Astrocyte (in vitro differentiated cells and primary cell): Measurements from ENCODE around the gene FOXD4L1. TPM values are rescaled to one million over a fixed set of nuclear protein-coding genes. Genes with fewer than 3 reads are reported as not detected.
"Not testable (repeated sequence)": the region's sequence is repeated elsewhere in the genome, so short reads cannot be mapped to it uniquely, and the experiment has no call there.

Source experiments
- DNase-seq: peaks from one replicate; pipeline ENCODE4 v3.0.0-alpha.2; 2010; ENCODE audit warnings: low read depth
- FAIRE-seq: peaks from 2 replicates; lab custom pipeline; 2011; peaks lifted over from hg19 to GRCh38; lab: Jason Lieb, UNC
- H2AFZ ChIP-seq: 2 replicates; pipeline ENCODE4 v1.6.0; 2012; ENCODE audit warnings: low read depth, low read length, inconsistent platforms
- H3K27ac ChIP-seq: 2 replicates; pipeline ENCODE4 v1.5.1; 2011; ENCODE audit warnings: low read depth, low read length, inconsistent platforms
- H3K27me3 ChIP-seq: 2 replicates; pipeline ENCODE4 v1.6.0; 2011; ENCODE audit warnings: low read length, inconsistent platforms; ENCODE audit not compliant: insufficient read depth
- H3K36me3 ChIP-seq: 2 replicates; pipeline ENCODE4 v1.5.1; 2011; ENCODE audit warnings: low read length, inconsistent platforms; ENCODE audit not compliant: insufficient read depth
- H3K4me1 ChIP-seq: 2 replicates; pipeline ENCODE4 v1.5.1; 2011; ENCODE audit warnings: low read length, inconsistent platforms; ENCODE audit not compliant: insufficient read depth
- H3K4me2 ChIP-seq: 2 replicates; pipeline ENCODE4 v1.6.0; 2012; ENCODE audit warnings: low read length, inconsistent platforms
- H3K4me3 ChIP-seq: 2 replicates; pipeline ENCODE4 v1.5.1; 2011; ENCODE audit warnings: low read depth, mild to moderate bottlenecking, low read length, inconsistent platforms; ENCODE audit not compliant: insufficient read depth
- H3K79me2 ChIP-seq: 2 replicates; pipeline ENCODE4 v1.6.0; 2012; ENCODE audit warnings: mild to moderate bottlenecking, low read length, inconsistent platforms; ENCODE audit not compliant: insufficient read depth
- H3K9ac ChIP-seq: 2 replicates; pipeline ENCODE4 v1.6.0; 2012; ENCODE audit warnings: mild to moderate bottlenecking, low read length, inconsistent platforms
- H3K9me3 ChIP-seq: 2 replicates; pipeline ENCODE4 v1.5.1; 2012; ENCODE audit warnings: low read depth, mild to moderate bottlenecking, low read length, inconsistent platforms; ENCODE audit not compliant: insufficient read depth
- H4K20me1 ChIP-seq: 2 replicates; pipeline ENCODE4 v1.6.0; 2012; ENCODE audit warnings: low read length, inconsistent platforms; ENCODE audit not compliant: insufficient read depth
- H3K27ac Mint-ChIP-seq: one replicate; pipeline ENCODE4 v1.8.0; 2021; ENCODE audit warnings: mild to moderate bottlenecking, mixed read lengths; ENCODE audit not compliant: unreplicated experiment
- H3K27me3 Mint-ChIP-seq: one replicate; pipeline ENCODE4 v1.8.0; 2021; ENCODE audit warnings: low read depth, mixed read lengths; ENCODE audit not compliant: unreplicated experiment
- H3K36me3 Mint-ChIP-seq: one replicate; pipeline ENCODE4 v1.8.0; 2021; ENCODE audit warnings: low read depth, mixed read lengths; ENCODE audit not compliant: unreplicated experiment
- H3K4me1 Mint-ChIP-seq: one replicate; pipeline ENCODE4 v1.8.0; 2021; ENCODE audit warnings: low read depth, mixed read lengths; ENCODE audit not compliant: unreplicated experiment
- H3K4me3 Mint-ChIP-seq: one replicate; pipeline ENCODE4 v1.8.0; 2021; ENCODE audit warnings: mild to moderate bottlenecking, moderate library complexity, mixed read lengths; ENCODE audit not compliant: unreplicated experiment
- H3K9me3 Mint-ChIP-seq: one replicate; pipeline ENCODE4 v1.8.0; 2021; ENCODE audit warnings: mild to moderate bottlenecking, mixed read lengths; ENCODE audit not compliant: unreplicated experiment
- EZH2 ChIP-seq: IDR thresholded peaks from 2 replicates; pipeline ENCODE4 v1.6.1; 2012; ENCODE audit warnings: mild to moderate bottlenecking, low read length, inconsistent platforms; ENCODE audit not compliant: insufficient read depth
- total RNA-seq: library from RNA; stranded (reverse); gene quantifications from 2 replicates; pipeline ENCODE4 v1.2.1, GENCODE V29; 2021

Gene FOXD4L1
- total RNA-seq, 1 donor from 2014 or later, result not detected

GRCh38 chr2:113499019-113499885 lies 787 bp downstream of the FOXD4L1 start:
- not testable (repeated sequence) for H4K20me1 ChIP-seq, H3K4me3 ChIP-seq, H3K4me1 ChIP-seq, H3K36me3 ChIP-seq, H3K79me2 ChIP-seq, H3K36me3 Mint-ChIP-seq, H3K9ac ChIP-seq, DNase-seq, H3K27ac Mint-ChIP-seq, H2AFZ ChIP-seq, H3K4me2 ChIP-seq, H3K4me1 Mint-ChIP-seq, H3K27ac ChIP-seq, FAIRE-seq, H3K9me3 ChIP-seq, H3K4me3 Mint-ChIP-seq, H3K9me3 Mint-ChIP-seq
- peak; percentile 23 for TF ChIP-seq EZH2
- peaks cover 16% of the 10 kb centered on the region for H3K27me3 Mint-ChIP-seq
- H3K27me3 ChIP-seq, result peaks cover 19% of the 10 kb centered on the region

- not testable (repeated sequence) for DNase-seq
Measured at GRCh38 chr2:113499886-113500722, 1.6 kb downstream of the FOXD4L1 start.

GRCh38 chr2:113500723-113501038 lies 2.2 kb downstream of the FOXD4L1 start:
- peaks cover 24% of the 10 kb centered on the region for H3K27me3 ChIP-seq
- H4K20me1 ChIP-seq, H3K4me1 ChIP-seq, FAIRE-seq, H3K4me3 Mint-ChIP-seq, H3K4me1 Mint-ChIP-seq, H3K4me2 ChIP-seq, H3K9me3 Mint-ChIP-seq, H3K36me3 Mint-ChIP-seq, H3K27ac ChIP-seq, H3K27ac Mint-ChIP-seq, H3K4me3 ChIP-seq, H3K9ac ChIP-seq, DNase-seq, H3K9me3 ChIP-seq, H2AFZ ChIP-seq, H3K79me2 ChIP-seq, H3K36me3 ChIP-seq: not testable (repeated sequence)
- peaks cover 17% of the 10 kb centered on the region for H3K27me3 Mint-ChIP-seq

More at GRCh38 chr2:113499886-113500722, 1.6 kb downstream of the FOXD4L1 start:
- not testable (repeated sequence) for H4K20me1 ChIP-seq, H3K4me3 Mint-ChIP-seq, H3K4me1 Mint-ChIP-seq, H3K4me1 ChIP-seq, H3K27ac Mint-ChIP-seq, H3K36me3 ChIP-seq, FAIRE-seq, H2AFZ ChIP-seq, H3K9ac ChIP-seq, H3K36me3 Mint-ChIP-seq, H3K9me3 Mint-ChIP-seq, H3K4me2 ChIP-seq, H3K4me3 ChIP-seq, H3K27ac ChIP-seq, H3K9me3 ChIP-seq, H3K79me2 ChIP-seq
- H3K27me3 Mint-ChIP-seq, result peaks cover 17% of the 10 kb centered on the region
- peaks cover 22% of the 10 kb centered on the region for H3K27me3 ChIP-seq
- TF ChIP-seq EZH2, result peak; percentile 53

- H3K36me3 Mint-ChIP-seq, H3K9me3 Mint-ChIP-seq, H3K36me3 ChIP-seq, H3K9ac ChIP-seq, H3K79me2 ChIP-seq, H3K9me3 ChIP-seq, H3K4me1 Mint-ChIP-seq, FAIRE-seq, H3K4me1 ChIP-seq, H2AFZ ChIP-seq, H3K27ac ChIP-seq, DNase-seq, H4K20me1 ChIP-seq, H3K27ac Mint-ChIP-seq: not testable (repeated sequence)
- Histone ChIP-seq H3K27me3 (peaks cover 27% of the 10 kb centered on the region), H3K4me3 (peak overlapping the region; percentile 17), H3K4me2 (peak overlapping the region; percentile 71)
- Mint-ChIP-seq H3K4me3 (peak overlapping the region; percentile 68), H3K27me3 (peaks cover 20% of the 10 kb centered on the region)
Measured at GRCh38 chr2:113502216-113503093, 4.0 kb downstream of the FOXD4L1 start.
